Ascending aorta (tissue), 2 donors: ENCODE data around the gene ZMIZ1. TPM values are rescaled to one million over a fixed set of nuclear protein-coding genes. Genes with fewer than 3 reads are reported as not detected.

Experiments used
- DNase-seq, 2 donors: peaks; one replicate each; pipeline ENCODE4 v3.0.0-alpha.2; 2019; ENCODE audit warnings: low spot score in 2 of 2
- H3K27ac ChIP-seq, 2 donors: fragments of 200-600 bp; sonication (generic); one replicate each; pipeline ENCODE4 v1.5.1; 2016 to 2017; ENCODE audit warnings: mild to moderate bottlenecking in 1 of 2
- H3K27me3 ChIP-seq: fragments of 200-600 bp; sonication (generic); one replicate; pipeline ENCODE4 v1.5.1; 2017
- H3K36me3 ChIP-seq, 2 donors: fragments of 200-600 bp; sonication (generic); one replicate each; pipeline ENCODE4 v1.5.1; 2016
- H3K4me1 ChIP-seq, 2 donors: fragments of 200-600 bp; sonication (generic); one replicate each; pipeline ENCODE4 v1.5.1; 2016 to 2017; ENCODE audit warnings: mild to moderate bottlenecking in 1 of 2
- H3K4me3 ChIP-seq, 2 donors: fragments of 200-600 bp; sonication (generic); one replicate each; pipeline ENCODE4 v1.5.1; 2016 to 2017; ENCODE audit warnings: mild to moderate bottlenecking in 1 of 2
- H3K9me3 ChIP-seq, 2 donors: fragments of 200-600 bp; sonication (generic); one replicate each; pipeline ENCODE4 v1.5.1; 2016
- CTCF ChIP-seq, 3 experiments: fragments of 200-600 bp in 2 of 3; fragments of 450-650 bp in 1 of 3; sonication (generic) in 2 of 3; IDR thresholded peaks; one replicate each; pipeline ENCODE4 v1.5.1; 2016 to 2019; ENCODE audit warnings: antibody characterized with exemption in 3 of 3, mild to moderate bottlenecking in 1 of 3, moderate library complexity in 1 of 3
- intact Hi-C: fragments of 100-400 bp; cut with DNase I; formaldehyde crosslinking; loops from one replicate; pipeline ENCODE4 v1.15.1; 2023
- total RNA-seq: library from RNA; depleted of rRNA; stranded (reverse); fragments of >200 nt; gene quantifications from one replicate; pipeline ENCODE4 v1.1.0, GENCODE V29; 2016

ZMIZ1 gene
- total RNA-seq, 1 donor from 2014 or later: 96.2 TPM

DNA sequence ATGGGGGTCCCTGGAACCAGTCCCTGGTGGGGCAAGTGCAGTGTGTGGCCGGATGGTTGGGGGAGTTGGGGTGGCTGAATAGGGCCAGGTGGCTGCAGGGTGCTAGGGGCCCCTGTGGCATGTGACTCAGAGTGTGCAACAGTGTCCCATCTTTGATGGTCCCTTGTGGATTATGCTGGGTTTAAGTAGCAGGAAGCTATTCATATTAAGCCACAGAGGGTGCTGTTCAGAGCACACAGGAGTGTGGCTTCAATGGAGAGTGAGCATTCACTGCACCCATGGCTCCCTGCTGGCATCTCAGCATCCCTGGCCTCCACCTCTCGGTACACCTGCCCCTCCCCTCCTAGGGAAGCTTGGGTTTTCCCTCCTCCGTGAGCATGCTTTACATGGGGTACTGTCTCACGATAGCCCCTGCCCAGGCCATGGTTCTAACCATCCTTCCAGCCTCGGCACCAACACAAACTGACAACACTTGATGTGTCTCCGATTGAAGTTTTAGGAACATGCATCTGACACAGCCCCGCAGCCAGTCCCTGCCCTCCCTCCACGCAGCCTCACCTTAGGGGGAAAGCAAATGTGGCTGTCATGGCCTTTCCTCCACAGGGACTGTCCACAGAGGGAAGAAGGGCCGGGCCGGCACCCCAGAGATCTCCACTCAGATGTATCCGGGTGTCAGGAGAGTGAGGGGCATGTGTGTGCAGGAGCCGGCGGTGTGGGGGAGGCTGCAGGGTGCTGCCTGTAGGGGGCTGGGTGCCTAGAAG, 248.1 kb downstream of the ZMIZ1 start:
- Histone ChIP-seq H3K36me3 (peaks cover 27 to 29% of the 10 kb centered on the region in 2 donors), H3K4me3 (no peak overlapping the region), H3K27ac (no peak overlapping the region), H3K27me3 (no peaks in the 10 kb centered on the region), H3K9me3 (no peaks in the 10 kb centered on the region), H3K4me1 (peaks cover 0 to 3% of the 10 kb centered on the region in 2 donors)
- no peak for TF ChIP-seq CTCF (IDR thresholded peaks at IDR 0.05)
- no peak for DNase-seq
- intact Hi-C loops: no loop called here

- intact Hi-C loops: no loop called here
- H3K4me1 ChIP-seq: peaks cover 0 to 3% of the 10 kb centered on the region in 2 donors
- H3K27ac ChIP-seq: no peak overlapping the region
- no peak for DNase-seq
- H3K27me3 ChIP-seq: no peaks in the 10 kb centered on the region
- peaks cover 13 to 14% of the 10 kb centered on the region in 2 donors for H3K36me3 ChIP-seq
- H3K9me3 ChIP-seq: no peaks in the 10 kb centered on the region
- no peak overlapping the region for H3K4me3 ChIP-seq
- no peak for TF ChIP-seq CTCF (IDR thresholded peaks at IDR 0.05)
These were observed 249.6 kb downstream of the ZMIZ1 start for GRCh38 chr10:79318369-79318768.

DNA sequence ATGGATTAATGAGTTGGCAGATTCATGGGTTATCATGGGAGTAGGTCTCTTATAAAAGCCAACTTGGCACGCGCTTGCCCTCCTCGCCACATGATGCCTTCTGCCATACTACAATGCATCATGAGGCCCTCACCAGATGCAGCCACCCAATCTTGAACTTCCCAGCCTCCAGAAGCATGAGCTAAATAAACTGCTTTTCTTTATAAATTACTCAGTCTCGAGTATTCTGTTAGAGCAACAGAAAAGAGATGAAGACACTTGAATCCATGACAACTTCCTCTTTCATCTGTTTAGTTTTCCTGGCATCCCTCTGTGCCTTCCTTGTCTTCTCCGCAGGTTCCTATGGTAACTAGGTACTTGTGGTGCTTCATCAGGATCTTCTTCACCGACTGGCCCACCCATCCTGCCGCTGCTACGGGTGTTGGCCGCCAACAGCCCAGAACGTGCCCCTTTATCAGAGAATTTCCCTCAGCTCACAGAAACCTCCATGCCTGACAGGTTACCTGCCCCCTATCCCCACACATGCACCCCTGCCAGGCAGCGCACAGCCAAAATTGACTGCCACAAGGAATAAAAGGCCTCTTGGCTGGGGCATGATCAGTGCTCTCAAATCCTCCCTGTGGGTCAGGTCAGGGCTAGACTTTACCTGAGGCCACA, 250.5 kb downstream of the ZMIZ1 start:
- TF ChIP-seq CTCF (IDR thresholded peaks at IDR 0.05): no peak
- no peaks in the 10 kb centered on the region for H3K27me3 ChIP-seq
- H3K36me3 ChIP-seq: peaks cover 5 to 9% of the 10 kb centered on the region in 2 donors
- no peak overlapping the region for H3K27ac ChIP-seq
- peaks cover 0 to 3% of the 10 kb centered on the region in 2 donors for H3K4me1 ChIP-seq
- no peak for DNase-seq
- H3K9me3 ChIP-seq: no peaks in the 10 kb centered on the region
- no peak overlapping the region for H3K4me3 ChIP-seq
- intact Hi-C loops: no loop called here

GRCh38 chr10:79320316-79320715, 251.6 kb downstream of the ZMIZ1 start:
- Histone ChIP-seq H3K36me3 (peaks cover under 1 to 2% of the 10 kb centered on the region in 2 donors), H3K27ac (no peak overlapping the region), H3K4me1 (peaks cover 0 to 3% of the 10 kb centered on the region in 2 donors), H3K4me3 (no peak overlapping the region), H3K9me3 (no peaks in the 10 kb centered on the region), H3K27me3 (no peaks in the 10 kb centered on the region)
- no peak for DNase-seq
- intact Hi-C loops: no loop called here
- TF ChIP-seq CTCF (IDR thresholded peaks at IDR 0.05): no peak

- no peak for DNase-seq
These were observed 252.2 kb downstream of the ZMIZ1 start for GRCh38 chr10:79320820-79321493.

More at GRCh38 chr10:79320820-79321493, 252.2 kb downstream of the ZMIZ1 start:
- TF ChIP-seq CTCF (IDR thresholded peaks at IDR 0.05): no peak
- Histone ChIP-seq H3K27ac (no peak overlapping the region), H3K4me3 (no peak overlapping the region), H3K36me3 (no peaks in the 10 kb centered on the region), H3K27me3 (no peaks in the 10 kb centered on the region), H3K4me1 (peaks cover 0 to 3% of the 10 kb centered on the region in 2 donors), H3K9me3 (no peaks in the 10 kb centered on the region)
- intact Hi-C loops: no loop called here
